Panc1 (cell line): ENCODE data around the gene RHBDL1.
A peak's percentile ranks its signal among the peaks of the same experiment; 100 is the strongest.

ENCODE experiments used
- POLR2AphosphoS5 ChIP-seq: IDR thresholded peaks from 2 replicates; pipeline ENCODE4 v1.6.1; 2012; ENCODE audit warnings: mild to moderate bottlenecking, low read depth, low read length, moderate library complexity
- TF ChIP-seq, protein P1 (sequence below): fragments of 450-650 bp; IDR thresholded peaks from 2 replicates; pipeline ENCODE4 v1.5.1; 2017; ENCODE audit warnings: mild to moderate bottlenecking

DNA sequence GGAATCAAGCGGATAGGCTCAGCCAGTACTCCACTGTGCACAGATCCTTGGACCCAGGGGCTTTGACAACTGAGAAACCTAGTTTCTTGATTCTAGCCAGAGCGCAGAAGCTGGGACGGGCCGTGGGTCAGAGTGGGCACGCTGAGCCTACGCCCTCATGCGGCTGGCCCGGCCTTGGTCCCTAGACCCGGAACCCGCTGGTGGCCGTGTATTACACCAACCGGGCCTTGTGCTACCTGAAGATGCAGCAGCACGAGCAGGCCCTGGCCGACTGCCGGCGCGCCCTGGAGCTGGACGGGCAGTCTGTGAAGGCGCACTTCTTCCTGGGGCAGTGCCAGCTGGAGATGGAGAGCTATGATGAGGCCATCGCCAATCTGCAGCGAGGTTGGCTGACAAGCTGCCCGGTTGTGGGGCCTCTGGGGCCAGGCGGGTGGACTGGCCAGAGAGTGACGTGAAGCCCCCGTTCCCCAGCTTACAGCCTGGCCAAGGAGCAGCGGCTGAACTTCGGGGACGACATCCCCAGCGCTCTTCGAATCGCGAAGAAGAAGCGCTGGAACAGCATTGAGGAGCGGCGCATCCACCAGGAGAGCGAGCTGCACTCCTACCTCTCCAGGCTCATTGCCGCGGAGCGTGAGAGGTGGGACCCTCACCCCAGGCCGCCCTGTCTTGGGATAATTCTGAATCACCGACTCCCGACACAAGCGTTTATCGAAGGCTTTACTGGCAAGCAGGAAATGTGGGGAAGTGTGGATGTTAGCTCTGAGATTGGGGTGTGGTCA is 5.7 kb downstream of the RHBDL1 start:
- TF ChIP-seq, protein P1, sequence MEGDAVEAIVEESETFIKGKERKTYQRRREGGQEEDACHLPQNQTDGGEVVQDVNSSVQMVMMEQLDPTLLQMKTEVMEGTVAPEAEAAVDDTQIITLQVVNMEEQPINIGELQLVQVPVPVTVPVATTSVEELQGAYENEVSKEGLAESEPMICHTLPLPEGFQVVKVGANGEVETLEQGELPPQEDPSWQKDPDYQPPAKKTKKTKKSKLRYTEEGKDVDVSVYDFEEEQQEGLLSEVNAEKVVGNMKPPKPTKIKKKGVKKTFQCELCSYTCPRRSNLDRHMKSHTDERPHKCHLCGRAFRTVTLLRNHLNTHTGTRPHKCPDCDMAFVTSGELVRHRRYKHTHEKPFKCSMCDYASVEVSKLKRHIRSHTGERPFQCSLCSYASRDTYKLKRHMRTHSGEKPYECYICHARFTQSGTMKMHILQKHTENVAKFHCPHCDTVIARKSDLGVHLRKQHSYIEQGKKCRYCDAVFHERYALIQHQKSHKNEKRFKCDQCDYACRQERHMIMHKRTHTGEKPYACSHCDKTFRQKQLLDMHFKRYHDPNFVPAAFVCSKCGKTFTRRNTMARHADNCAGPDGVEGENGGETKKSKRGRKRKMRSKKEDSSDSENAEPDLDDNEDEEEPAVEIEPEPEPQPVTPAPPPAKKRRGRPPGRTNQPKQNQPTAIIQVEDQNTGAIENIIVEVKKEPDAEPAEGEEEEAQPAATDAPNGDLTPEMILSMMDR = peak; percentile 53; the same call in 1 of the 2 replicates
- no peak; the same call in 1 of the 2 replicates for TF ChIP-seq POLR2AphosphoS5
